NCI-H1694 (cell line): ENCODE measurements around the gene ADGRA1.

Experiments
- DNase-seq: peaks from one replicate; lab custom pipeline; 2025; lab: John Stamatoyannopoulos, UW

ADGRA1 gene

GRCh38 chr10:133056001-133056400 is 31.7 kb upstream of the ADGRA1 start:
- no peak for DNase-seq

GRCh38 chr10:133056651-133057178 is 31.0 kb upstream of the ADGRA1 start:
- no peak for DNase-seq

DNA sequence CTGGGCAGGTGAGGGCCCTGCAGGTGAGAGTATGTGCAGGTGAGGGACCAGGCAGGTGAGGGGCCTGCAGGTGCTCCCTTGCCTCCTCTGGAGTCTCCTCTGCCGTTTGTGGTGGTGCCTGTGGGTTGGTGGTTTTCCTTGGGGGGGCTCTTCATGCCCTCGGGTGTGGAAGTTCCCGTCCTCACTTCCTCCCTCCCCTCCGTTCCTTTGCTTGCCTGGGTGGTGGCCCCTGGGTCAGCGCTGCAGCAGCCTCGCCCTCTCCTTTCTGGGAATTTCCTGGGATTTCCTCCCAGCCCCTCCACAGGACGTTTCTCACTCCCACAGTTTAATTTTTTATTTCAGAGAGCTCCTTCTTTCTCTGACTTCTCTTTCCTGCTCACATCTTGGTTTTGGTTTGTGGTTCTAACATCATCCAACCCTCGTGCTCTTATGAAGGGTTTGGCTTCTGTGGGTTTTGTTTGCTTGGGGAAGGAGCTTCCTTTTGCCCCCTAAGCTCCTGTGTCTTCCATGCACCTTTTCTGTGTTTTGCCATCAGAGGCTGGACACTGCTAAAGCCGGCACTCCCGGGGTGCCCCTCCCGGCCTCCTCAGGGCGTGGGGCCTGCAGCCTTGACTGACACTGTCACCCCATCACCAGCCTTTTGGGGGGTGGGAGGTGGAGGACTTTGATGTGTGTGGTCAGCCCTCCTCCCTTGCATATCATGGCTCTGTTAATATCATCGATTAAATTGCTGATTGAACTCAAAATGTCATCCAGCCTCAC is 29.2 kb upstream of the ADGRA1 start:
- DNase-seq = no peak

GRCh38 chr10:133059093-133059470 is 28.6 kb upstream of the ADGRA1 start:
- no peak for DNase-seq

GRCh38 chr10:133059571-133059970 is 28.2 kb upstream of the ADGRA1 start:
- no peak for DNase-seq

DNA sequence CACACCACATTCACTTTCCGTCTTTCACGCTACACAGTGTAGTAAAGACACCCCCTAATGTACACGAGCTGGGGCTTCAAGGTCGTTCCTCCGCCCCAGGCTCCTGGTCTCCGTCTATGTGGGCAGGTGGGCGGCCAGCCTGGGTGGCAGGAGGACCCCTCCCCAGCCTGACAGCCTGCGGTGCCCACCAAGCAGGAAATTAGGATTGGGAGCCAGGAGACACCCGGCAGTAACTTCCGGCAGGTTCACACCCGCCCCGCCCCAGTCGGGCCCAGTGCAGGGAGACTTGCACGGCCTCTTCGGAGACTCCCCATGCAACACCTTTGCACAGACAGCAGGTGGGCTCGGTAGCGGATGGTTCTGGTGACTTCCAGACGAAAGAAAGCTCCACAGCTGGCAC is 27.7 kb upstream of the ADGRA1 start:
- DNase-seq = no peak

GRCh38 chr10:133060466-133060865 is 27.3 kb upstream of the ADGRA1 start:
- no peak for DNase-seq

DNA sequence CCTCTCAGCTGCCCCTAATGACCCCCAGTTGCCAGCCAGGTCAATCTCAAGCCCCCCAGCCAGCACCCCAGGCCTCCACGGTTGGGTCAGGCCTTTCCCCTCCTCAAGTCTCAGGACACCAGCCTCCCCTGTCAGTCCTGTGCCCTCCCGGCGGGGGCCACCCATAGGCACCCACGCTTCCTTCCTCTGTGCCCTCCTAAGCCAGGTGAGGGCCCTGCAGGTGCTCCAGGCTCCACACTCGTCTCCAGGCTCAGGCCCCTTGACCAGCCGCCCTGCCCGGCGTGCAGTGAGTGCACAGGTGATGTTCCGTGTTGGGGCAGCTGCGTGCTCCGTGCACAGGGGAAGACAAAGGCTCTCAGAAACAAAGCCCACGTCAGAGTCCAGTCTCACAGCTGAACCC is 26.8 kb upstream of the ADGRA1 start:
- no peak for DNase-seq

- DNase-seq = no peak
These were observed 26.3 kb upstream of the ADGRA1 start for GRCh38 chr10:133061296-133062038.

GRCh38 chr10:133062085-133062484 is 25.6 kb upstream of the ADGRA1 start:
- DNase-seq = no peak

DNA sequence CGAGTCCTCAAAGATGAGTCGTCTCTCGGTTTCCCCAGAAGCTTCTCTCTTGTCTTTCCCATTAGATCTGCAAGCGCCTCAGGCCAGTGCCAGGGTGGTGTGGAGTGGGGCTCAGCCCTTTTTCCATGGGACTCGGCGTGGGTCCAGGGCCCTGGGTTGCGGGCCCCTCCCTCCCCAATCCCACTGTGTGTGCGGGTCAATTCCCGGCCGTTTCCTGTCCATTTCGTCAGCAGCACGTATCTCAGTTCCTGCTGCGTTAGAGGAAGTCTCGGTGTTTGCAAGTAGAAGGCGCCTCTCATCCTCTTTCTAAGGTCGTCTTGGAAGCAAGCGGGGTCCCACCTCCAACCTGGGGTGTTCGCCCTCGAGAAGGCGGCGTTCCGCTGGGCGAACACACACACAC is 25.1 kb upstream of the ADGRA1 start:
- no peak for DNase-seq

GRCh38 chr10:133067149-133068105 is 20.3 kb upstream of the ADGRA1 start:
- DNase-seq = no peak

DNA sequence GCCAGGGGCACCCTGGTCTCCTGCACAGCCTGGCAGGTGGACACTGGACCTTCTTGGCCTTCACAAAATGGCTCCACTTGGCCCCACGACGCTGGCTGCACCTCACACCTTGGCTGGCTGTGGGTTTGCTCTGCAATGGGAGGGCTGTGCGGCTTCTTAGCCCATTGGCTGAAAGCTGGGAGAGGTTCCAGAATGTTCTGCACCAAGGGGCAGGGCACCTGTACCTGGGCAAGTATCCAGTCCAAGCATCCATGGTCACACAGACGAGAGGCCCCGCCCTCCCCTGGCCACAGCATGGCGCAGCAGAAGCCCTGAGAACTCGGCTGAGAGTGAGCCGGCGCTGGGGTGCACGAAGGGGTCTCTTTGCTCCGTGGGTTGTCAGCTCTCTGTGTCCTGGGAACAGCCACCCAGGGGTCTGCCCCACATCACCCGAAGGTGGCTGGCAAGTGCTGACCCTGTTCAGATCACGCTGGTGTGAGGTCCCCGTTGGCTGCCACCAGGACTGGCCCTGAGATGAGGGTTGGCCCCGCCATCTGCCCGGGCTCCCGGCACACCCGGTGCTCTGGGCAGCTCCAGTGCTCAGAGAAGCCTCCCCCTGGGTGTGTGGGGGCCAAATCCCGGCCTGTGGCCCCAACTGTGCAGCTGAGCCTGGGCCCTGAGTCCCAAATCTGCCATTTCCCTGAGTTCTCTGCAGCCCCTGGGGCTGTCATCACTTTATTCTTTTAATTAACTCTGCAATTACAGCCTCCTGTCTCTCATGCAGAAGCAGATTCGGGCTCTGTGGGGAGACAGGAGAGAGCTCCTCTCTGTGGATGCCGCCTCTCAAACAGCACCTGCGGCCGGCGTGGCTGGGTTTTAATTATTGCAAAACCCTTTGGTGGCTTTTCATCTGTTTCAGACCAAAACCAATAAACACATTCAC is 19.4 kb upstream of the ADGRA1 start:
- DNase-seq = no peak

DNA sequence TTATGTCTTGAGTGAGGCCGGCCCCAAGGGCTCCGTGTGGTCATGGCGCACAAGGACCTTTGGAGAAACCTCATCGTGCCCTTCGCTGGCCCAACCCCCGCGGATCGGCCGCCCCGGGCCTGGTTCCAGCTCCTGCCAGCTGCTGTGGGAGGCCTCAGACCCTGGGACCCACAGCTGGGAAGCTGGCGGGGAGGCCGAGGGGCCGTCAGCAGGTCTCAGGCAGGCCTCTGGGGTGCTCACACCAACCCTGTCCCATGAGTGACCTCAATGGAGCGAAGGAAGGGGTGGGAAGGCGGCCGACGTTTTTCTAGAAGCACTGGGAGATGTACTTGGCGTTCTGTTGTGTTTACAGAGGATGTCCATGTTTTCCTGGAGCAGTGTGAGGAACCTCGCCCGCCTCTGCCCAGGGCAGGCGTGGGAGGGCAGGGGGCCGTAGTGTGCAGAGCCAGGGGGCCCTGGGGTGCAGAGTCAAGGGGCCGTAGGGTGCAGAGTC is 18.6 kb upstream of the ADGRA1 start:
- DNase-seq = no peak

GRCh38 chr10:133070405-133070804 is 17.3 kb upstream of the ADGRA1 start:
- DNase-seq = no peak

- no peak for DNase-seq
These were observed 16.9 kb upstream of the ADGRA1 start for GRCh38 chr10:133070810-133071209.

- no peak for DNase-seq
These were observed 16.0 kb upstream of the ADGRA1 start for GRCh38 chr10:133071733-133072132.

GRCh38 chr10:133072196-133072595 is 15.5 kb upstream of the ADGRA1 start:
- DNase-seq = no peak

GRCh38 chr10:133072720-133073390 is 14.9 kb upstream of the ADGRA1 start:
- DNase-seq = no peak
